Thyroid gland (tissue), 4 donors: ENCODE results near the gene AKIRIN1. TPM values are rescaled to one million over a fixed set of nuclear protein-coding genes. Genes with fewer than 3 reads are reported as not detected.

ENCODE experiments used
- DNase-seq, 2 donors: peaks; one replicate each; pipeline ENCODE4 v3.0.0-alpha.2; 2019
- H3K27ac ChIP-seq, 3 donors: fragments of 200-600 bp; sonication (generic); 1 replicate in 2 of 3; 2 replicates in 1 of 3; pipeline ENCODE4 v1.5.1; 2016 to 2019; ENCODE audit warnings: mild to moderate bottlenecking in 1 of 3, moderate library complexity in 1 of 3
- H3K27me3 ChIP-seq: fragments of 200-600 bp; sonication (generic); one replicate; pipeline ENCODE4 v1.5.1; 2019
- H3K36me3 ChIP-seq, 2 donors: fragments of 200-600 bp; sonication (generic); one replicate each; pipeline ENCODE4 v1.5.1; 2016 to 2019
- H3K4me1 ChIP-seq, 2 donors: fragments of 200-600 bp; sonication (generic); one replicate each; pipeline ENCODE4 v1.5.1; 2017 to 2019
- H3K4me3 ChIP-seq, 3 donors: fragments of 200-600 bp; sonication (generic); replicated peaks in 1 of 3; 1 replicate in 2 of 3; 2 replicates in 1 of 3; pipeline ENCODE4 v1.5.1; 2016; ENCODE audit warnings: mild to moderate bottlenecking in 1 of 3
- H3K9me3 ChIP-seq: fragments of 200-600 bp; sonication (generic); one replicate; pipeline ENCODE4 v1.5.1; 2017
- CTCF ChIP-seq, 6 experiments: fragments of 200-600 bp in 3 of 6; fragments of 450-650 bp in 3 of 6; sonication (generic) in 3 of 6; IDR thresholded peaks; one replicate each; pipeline ENCODE4 v1.5.1; 2016 to 2019; ENCODE audit warnings: antibody characterized with exemption in 6 of 6, mild to moderate bottlenecking in 2 of 6, inconsistent platforms in 1 of 6, moderate library complexity in 1 of 6
- POLR2A ChIP-seq, 2 donors: fragments of 450-650 bp; IDR thresholded peaks; one replicate each; pipeline ENCODE4 v1.6.1; 2017; ENCODE audit warnings: antibody characterized with exemption in 2 of 2, mild to moderate bottlenecking in 2 of 2, moderate library complexity in 1 of 2
- WGBS, 2 donors: methylation state at CpG; one replicate each; pipeline ENCODE4 v1.1.5; 2017; 5-methylcytosine and 5-hydroxymethylcytosine counted together
- intact Hi-C: fragments of 100-400 bp; cut with DNase I; formaldehyde crosslinking; loops from one replicate; pipeline ENCODE4 v1.15.1; 2023
- total RNA-seq, 4 donors: library from RNA; depleted of rRNA; stranded (reverse); fragments of >200 nt; gene quantifications; one replicate each; pipeline ENCODE4 v1.2.3, GENCODE V29; 2016

AKIRIN1 gene
- 10 to 100 TPM; 46.8 to 64.6 (median 56.7) TPM for total RNA-seq

- 1 to 5% methylated on average over 4 to 13 of the region's 76 CpGs for WGBS, 2 donors
- peak; percentile 98 for DNase-seq
- Histone ChIP-seq H3K9me3 (no peaks in the 10 kb centered on the region), H3K27me3 (no peaks in the 10 kb centered on the region), H3K4me3 (peak within 1 kb of the TSS; percentile 92 to 99 (median 92)), H3K27ac (peak within 1 kb of the TSS; percentile 88 to 90 (median 90)), H3K4me1 (peaks cover 21 to 31% of the 10 kb centered on the region in 2 donors), H3K36me3 (no peaks in the 10 kb centered on the region)
- TF ChIP-seq POLR2A (IDR thresholded peaks at IDR 0.05) (peak; percentile 87 to 95), CTCF (IDR thresholded peaks at IDR 0.05) (peak in 2 of 6 experiments; percentile 12 to 34)
- intact Hi-C loops: loop anchor here (5.0 kb wide), 2 partner anchors 114 to 129 kb away; no protein-coding TSS in a partner anchor
Measured at GRCh38 chr1:38990738-38991637, at the start of gene AKIRIN1. AKIRIN1 (plus strand) TSS chr1:38991276; CDS start chr1:38991381, 105 bp downstream.

- no peak for TF ChIP-seq POLR2A (IDR thresholded peaks at IDR 0.05)
- TF ChIP-seq CTCF (IDR thresholded peaks at IDR 0.05): no peak
- Histone ChIP-seq H3K36me3 (no peaks in the 10 kb centered on the region), H3K27ac (no peak within 1 kb of the TSS), H3K4me3 (peak within 1 kb of the TSS in 2 of 3 donors; percentile 23 to 39), H3K27me3 (no peaks in the 10 kb centered on the region), H3K9me3 (no peaks in the 10 kb centered on the region), H3K4me1 (peaks cover 0 to 4% of the 10 kb centered on the region in 2 donors)
- DNase-seq: peak; percentile 88 to 93
- intact Hi-C loops: no loop called here
- WGBS, 2 donors: 12 to 17% methylated on average over 5 to 14 of the region's 14 CpGs
Measured at GRCh38 chr1:38941527-38942019, 49.5 kb upstream of the AKIRIN1 start, which contains the start of gene RHBDL2. RHBDL2 (minus strand) TSS chr1:38941830; CDS start chr1:38919212, 22,618 bp downstream.

- TF ChIP-seq POLR2A (IDR thresholded peaks at IDR 0.05) (no peak), CTCF (IDR thresholded peaks at IDR 0.05) (no peak)
- Histone ChIP-seq H3K27ac (no peak overlapping the region), H3K4me1 (peaks cover 0 to 4% of the 10 kb centered on the region in 2 donors), H3K36me3 (no peaks in the 10 kb centered on the region), H3K4me3 (no peak overlapping the region), H3K9me3 (no peaks in the 10 kb centered on the region), H3K27me3 (no peaks in the 10 kb centered on the region)
- intact Hi-C loops: no loop called here
- WGBS, 2 donors: 95 to 96% methylated on average over 10 of the region's 10 CpGs
- DNase-seq: no peak
Measured at GRCh38 chr1:38942664-38943428, 48.2 kb upstream of the AKIRIN1 start.

GRCh38 chr1:38944547-38944946, 46.5 kb upstream of the AKIRIN1 start:
- intact Hi-C loops: no loop called here
- 91 to 96% methylated on average over 4 of the region's 4 CpGs for WGBS, 2 donors

More at GRCh38 chr1:38944547-38944946, 46.5 kb upstream of the AKIRIN1 start:
- no peak for TF ChIP-seq CTCF (IDR thresholded peaks at IDR 0.05)
- TF ChIP-seq POLR2A (IDR thresholded peaks at IDR 0.05): no peak
- peaks cover 0 to 4% of the 10 kb centered on the region in 2 donors for H3K4me1 ChIP-seq
- no peak for DNase-seq
- H3K4me3 ChIP-seq: no peak overlapping the region
- H3K27ac ChIP-seq: no peak overlapping the region
- H3K9me3 ChIP-seq: no peaks in the 10 kb centered on the region
- no peaks in the 10 kb centered on the region for H3K36me3 ChIP-seq
- no peaks in the 10 kb centered on the region for H3K27me3 ChIP-seq
